Measurements from ENCODE around the gene STAT1. TPM values are rescaled to one million over a fixed set of nuclear protein-coding genes. Genes with fewer than 3 reads are reported as not detected.
A peak's percentile ranks its signal among the peaks of the same experiment; 100 is the strongest.
"Not testable (repeated sequence)": the region's sequence is repeated elsewhere in the genome, so short reads cannot be mapped to it uniquely, and the experiment has no call there.

STAT1 gene
- total and polyA plus RNA-seq, 4 donors, result 30.1 to 70.7 (median 55.7) TPM

GRCh38 chr2:190996947-190997346 is 17.0 kb downstream of the STAT1 start:
- 72 to 79% methylated on average over 5 of the region's 5 CpGs for WGBS, 2 donors
- H3K9me3 ChIP-seq (ENCODE audit: control insufficient read depth, low read length), result no peaks in the 10 kb centered on the region
- H3K4me3 ChIP-seq (ENCODE audit: low read length in 2 of 2), result no peak overlapping the region
- peak in 1 of 2 donors; percentile 60 for DNase-seq
- peak; percentile 54 for ATAC-seq (ENCODE audit: low FRiP score)
- H3K36me3 ChIP-seq (ENCODE audit: control insufficient read depth in 1 of 2, insufficient read depth in 2 of 2, low read length in 1 of 2), result peaks cover 2 to 7% of the 10 kb centered on the region in 2 donors
- H3K27me3 ChIP-seq (ENCODE audit: control insufficient read depth in 1 of 2, insufficient read depth in 2 of 2, low read length in 1 of 2), result no peaks in the 10 kb centered on the region
- intact Hi-C loops (cut with DNase I), result no loop called here
- no peak overlapping the region for H3K27ac ChIP-seq (ENCODE audit: low read depth in 1 of 2, low read length in 2 of 2)
- no peaks in the 10 kb centered on the region for H3K4me1 ChIP-seq (ENCODE audit: control insufficient read depth in 1 of 2, insufficient read depth in 2 of 2, low read length in 2 of 2)

- H3K4me3 ChIP-seq (ENCODE audit: low read length in 2 of 2), result no peak overlapping the region
- intact Hi-C loops (cut with DNase I), result no loop called here
- DNase-seq (no peak), ATAC-seq (ENCODE audit: low FRiP score) (no peak)
- H3K36me3 ChIP-seq (ENCODE audit: control insufficient read depth in 1 of 2, insufficient read depth in 2 of 2, low read length in 1 of 2), result peaks cover 2 to 7% of the 10 kb centered on the region in 2 donors
- no peaks in the 10 kb centered on the region for H3K9me3 ChIP-seq (ENCODE audit: control insufficient read depth, low read length)
- WGBS, 2 donors, result 85 to 86% methylated on average over 5 of the region's 5 CpGs
- H3K4me1 ChIP-seq (ENCODE audit: control insufficient read depth in 1 of 2, insufficient read depth in 2 of 2, low read length in 2 of 2), result no peaks in the 10 kb centered on the region
- no peaks in the 10 kb centered on the region for H3K27me3 ChIP-seq (ENCODE audit: control insufficient read depth in 1 of 2, insufficient read depth in 2 of 2, low read length in 1 of 2)
- no peak overlapping the region for H3K27ac ChIP-seq (ENCODE audit: low read depth in 1 of 2, low read length in 2 of 2)
Observed at GRCh38 chr2:190996338-190996946, 17.5 kb downstream of the STAT1 start.

- H3K36me3 ChIP-seq (ENCODE audit: control insufficient read depth in 1 of 2, insufficient read depth in 2 of 2, low read length in 1 of 2); DNase-seq; H3K4me3 ChIP-seq (ENCODE audit: low read length in 2 of 2); H3K27me3 ChIP-seq (ENCODE audit: control insufficient read depth in 1 of 2, insufficient read depth in 2 of 2, low read length in 1 of 2); H3K27ac ChIP-seq (ENCODE audit: low read depth in 1 of 2, low read length in 2 of 2); H3K9me3 ChIP-seq (ENCODE audit: control insufficient read depth, low read length); H3K4me1 ChIP-seq (ENCODE audit: control insufficient read depth in 1 of 2, insufficient read depth in 2 of 2, low read length in 2 of 2); ATAC-seq (ENCODE audit: low FRiP score); intact Hi-C loops (cut with DNase I): not testable (repeated sequence)
- WGBS, 2 donors, result 95% methylated on average over 3 of the region's 3 CpGs
Observed at GRCh38 chr2:190995315-190995714, 18.7 kb downstream of the STAT1 start.

- H3K4me1 ChIP-seq (ENCODE audit: control insufficient read depth in 1 of 2, insufficient read depth in 2 of 2, low read length in 2 of 2), result no peaks in the 10 kb centered on the region
- DNase-seq (no peak), ATAC-seq (ENCODE audit: low FRiP score) (no peak)
- H3K27ac ChIP-seq (ENCODE audit: low read depth in 1 of 2, low read length in 2 of 2), result no peak overlapping the region
- intact Hi-C loops (cut with DNase I), result no loop called here
- peaks cover 3 to 5% of the 10 kb centered on the region in 2 donors for H3K36me3 ChIP-seq (ENCODE audit: control insufficient read depth in 1 of 2, insufficient read depth in 2 of 2, low read length in 1 of 2)
- H3K27me3 ChIP-seq (ENCODE audit: control insufficient read depth in 1 of 2, insufficient read depth in 2 of 2, low read length in 1 of 2), result no peaks in the 10 kb centered on the region
- no peak overlapping the region for H3K4me3 ChIP-seq (ENCODE audit: low read length in 2 of 2)
- 94 to 97% methylated on average over 7 of the region's 7 CpGs for WGBS, 2 donors
- no peaks in the 10 kb centered on the region for H3K9me3 ChIP-seq (ENCODE audit: control insufficient read depth, low read length)
Observed at GRCh38 chr2:190994148-190994547, 19.8 kb downstream of the STAT1 start.

- 94 to 97% methylated on average over 6 of the region's 6 CpGs for WGBS, 2 donors
- Histone ChIP-seq H3K4me1 (ENCODE audit: control insufficient read depth in 1 of 2, insufficient read depth in 2 of 2, low read length in 2 of 2) (no peaks in the 10 kb centered on the region), H3K27me3 (ENCODE audit: control insufficient read depth in 1 of 2, insufficient read depth in 2 of 2, low read length in 1 of 2) (no peaks in the 10 kb centered on the region), H3K36me3 (ENCODE audit: control insufficient read depth in 1 of 2, insufficient read depth in 2 of 2, low read length in 1 of 2) (peaks cover 3 to 5% of the 10 kb centered on the region in 2 donors), H3K9me3 (ENCODE audit: control insufficient read depth, low read length) (no peaks in the 10 kb centered on the region), H3K27ac (ENCODE audit: low read depth in 1 of 2, low read length in 2 of 2) (no peak overlapping the region), H3K4me3 (ENCODE audit: low read length in 2 of 2) (no peak overlapping the region)
- intact Hi-C loops (cut with DNase I), result no loop called here
- DNase-seq (no peak), ATAC-seq (ENCODE audit: low FRiP score) (no peak)
Observed at GRCh38 chr2:190993292-190993643, 20.7 kb downstream of the STAT1 start.

GRCh38 chr2:190990132-190990531 is 23.8 kb downstream of the STAT1 start:
- WGBS, 2 donors, result 83 to 89% methylated on average over 6 of the region's 6 CpGs
- DNase-seq (no peak), ATAC-seq (ENCODE audit: low FRiP score) (no peak)
- peaks cover 6 to 10% of the 10 kb centered on the region in 2 donors for H3K36me3 ChIP-seq (ENCODE audit: control insufficient read depth in 1 of 2, insufficient read depth in 2 of 2, low read length in 1 of 2)
- intact Hi-C loops (cut with DNase I), result no loop called here
- no peaks in the 10 kb centered on the region for H3K4me1 ChIP-seq (ENCODE audit: control insufficient read depth in 1 of 2, insufficient read depth in 2 of 2, low read length in 2 of 2)
- H3K4me3 ChIP-seq (ENCODE audit: low read length in 2 of 2), result no peak overlapping the region
- no peak overlapping the region for H3K27ac ChIP-seq (ENCODE audit: low read depth in 1 of 2, low read length in 2 of 2)
- H3K27me3 ChIP-seq (ENCODE audit: control insufficient read depth in 1 of 2, insufficient read depth in 2 of 2, low read length in 1 of 2), result no peaks in the 10 kb centered on the region
- no peaks in the 10 kb centered on the region for H3K9me3 ChIP-seq (ENCODE audit: control insufficient read depth, low read length)

GRCh38 chr2:190988910-190989309 is 25.1 kb downstream of the STAT1 start:
- WGBS, 2 donors, result 92 to 96% methylated on average over 3 of the region's 3 CpGs
- Histone ChIP-seq H3K4me3 (ENCODE audit: low read length in 2 of 2) (no peak overlapping the region), H3K4me1 (ENCODE audit: control insufficient read depth in 1 of 2, insufficient read depth in 2 of 2, low read length in 2 of 2) (no peaks in the 10 kb centered on the region), H3K36me3 (ENCODE audit: control insufficient read depth in 1 of 2, insufficient read depth in 2 of 2, low read length in 1 of 2) (peaks cover 6 to 17% of the 10 kb centered on the region in 2 donors), H3K9me3 (ENCODE audit: control insufficient read depth, low read length) (no peaks in the 10 kb centered on the region), H3K27me3 (ENCODE audit: control insufficient read depth in 1 of 2, insufficient read depth in 2 of 2, low read length in 1 of 2) (no peaks in the 10 kb centered on the region), H3K27ac (ENCODE audit: low read depth in 1 of 2, low read length in 2 of 2) (no peak overlapping the region)
- intact Hi-C loops (cut with DNase I), result no loop called here
- DNase-seq (no peak), ATAC-seq (ENCODE audit: low FRiP score) (no peak)

GRCh38 chr2:190987938-190988337 is 26.0 kb downstream of the STAT1 start:
- WGBS, 2 donors, result 95 to 96% methylated on average over 5 of the region's 5 CpGs
- Histone ChIP-seq H3K4me1 (ENCODE audit: control insufficient read depth in 1 of 2, insufficient read depth in 2 of 2, low read length in 2 of 2) (no peaks in the 10 kb centered on the region), H3K27me3 (ENCODE audit: control insufficient read depth in 1 of 2, insufficient read depth in 2 of 2, low read length in 1 of 2) (no peaks in the 10 kb centered on the region), H3K27ac (ENCODE audit: low read depth in 1 of 2, low read length in 2 of 2) (no peak overlapping the region), H3K4me3 (ENCODE audit: low read length in 2 of 2) (no peak overlapping the region), H3K9me3 (ENCODE audit: control insufficient read depth, low read length) (no peaks in the 10 kb centered on the region), H3K36me3 (ENCODE audit: control insufficient read depth in 1 of 2, insufficient read depth in 2 of 2, low read length in 1 of 2) (peaks cover 6 to 17% of the 10 kb centered on the region in 2 donors)
- ATAC-seq (ENCODE audit: low FRiP score) (no peak), DNase-seq (no peak)
- intact Hi-C loops (cut with DNase I), result no loop called here

- H3K9me3 ChIP-seq (ENCODE audit: control insufficient read depth, low read length), result no peaks in the 10 kb centered on the region
- WGBS, 2 donors, result 97% methylated on average over 1 of the region's 1 CpG
- no peak for ATAC-seq (ENCODE audit: low FRiP score)
- H3K36me3 ChIP-seq (ENCODE audit: control insufficient read depth in 1 of 2, insufficient read depth in 2 of 2, low read length in 1 of 2), result peaks cover 6 to 17% of the 10 kb centered on the region in 2 donors
- no peak for DNase-seq
- H3K27ac ChIP-seq (ENCODE audit: low read depth in 1 of 2, low read length in 2 of 2), result no peak overlapping the region
- H3K27me3 ChIP-seq (ENCODE audit: control insufficient read depth in 1 of 2, insufficient read depth in 2 of 2, low read length in 1 of 2), result no peaks in the 10 kb centered on the region
- H3K4me3 ChIP-seq (ENCODE audit: low read length in 2 of 2), result no peak overlapping the region
- intact Hi-C loops (cut with DNase I), result no loop called here
- H3K4me1 ChIP-seq (ENCODE audit: control insufficient read depth in 1 of 2, insufficient read depth in 2 of 2, low read length in 2 of 2), result no peaks in the 10 kb centered on the region
Observed at GRCh38 chr2:190987116-190987515, 26.9 kb downstream of the STAT1 start.
